Measurements from ENCODE around the gene SEMA4C.
"Not testable (repeated sequence)": the region's sequence is repeated elsewhere in the genome, so short reads cannot be mapped to it uniquely, and the experiment has no call there.

The SEMA4C gene

GRCh38 chr2:96866586-96866985 is 3.3 kb downstream of the SEMA4C start:
- DNase-seq (ENCODE audit: low read depth in 2 of 2) = no peak

- DNase-seq (ENCODE audit: low read depth in 2 of 2) = no peak
These were observed 3.7 kb downstream of the SEMA4C start for GRCh38 chr2:96866149-96866548.

- DNase-seq (ENCODE audit: low read depth in 2 of 2) = no peak
These were observed 4.2 kb downstream of the SEMA4C start for GRCh38 chr2:96865654-96866053.

- no peak for DNase-seq (ENCODE audit: low read depth in 2 of 2)
These were observed 5.4 kb downstream of the SEMA4C start for GRCh38 chr2:96864343-96865091.

GRCh38 chr2:96863575-96864342 is 6.1 kb downstream of the SEMA4C start:
- DNase-seq (ENCODE audit: low read depth in 2 of 2) = no peak

- DNase-seq (ENCODE audit: low read depth in 2 of 2) = not testable (repeated sequence)
These were observed 6.8 kb downstream of the SEMA4C start for GRCh38 chr2:96863056-96863455.

- DNase-seq (ENCODE audit: low read depth in 2 of 2) = no peak
These were observed 8.8 kb downstream of the SEMA4C start for GRCh38 chr2:96861074-96861473.

GRCh38 chr2:96860065-96861029 is 9.5 kb downstream of the SEMA4C start:
- no peak for DNase-seq (ENCODE audit: low read depth in 2 of 2)

GRCh38 chr2:96859681-96860064 is 10.2 kb downstream of the SEMA4C start:
- no peak for DNase-seq (ENCODE audit: low read depth in 2 of 2)

GRCh38 chr2:96859099-96859649 is 10.7 kb downstream of the SEMA4C start:
- no peak for DNase-seq (ENCODE audit: low read depth in 2 of 2)

GRCh38 chr2:96857667-96858372 is 12.1 kb downstream of the SEMA4C start, which contains the start of gene ANKRD39:
Gene ANKRD39 (minus strand): TSS chr2:96858016. CDS start chr2:96857987, 29 bp downstream.
- peak; percentile 95 to 97 for DNase-seq (ENCODE audit: low read depth in 2 of 2)

- no peak for DNase-seq (ENCODE audit: low read depth in 2 of 2)
These were observed 12.9 kb downstream of the SEMA4C start for GRCh38 chr2:96856776-96857666.

GRCh38 chr2:96853321-96853720 is 16.6 kb downstream of the SEMA4C start:
- no peak for DNase-seq (ENCODE audit: low read depth in 2 of 2)

- no peak for DNase-seq (ENCODE audit: low read depth in 2 of 2)
These were observed 17.2 kb downstream of the SEMA4C start for GRCh38 chr2:96852667-96853066.

GRCh38 chr2:96848264-96848663 is 21.6 kb downstream of the SEMA4C start:
- DNase-seq (ENCODE audit: low read depth in 2 of 2) = no peak

GRCh38 chr2:96847586-96847985 is 22.3 kb downstream of the SEMA4C start:
- no peak for DNase-seq (ENCODE audit: low read depth in 2 of 2)

- DNase-seq (ENCODE audit: low read depth in 2 of 2) = no peak
These were observed 23.1 kb downstream of the SEMA4C start for GRCh38 chr2:96846825-96847224.

- no peak for DNase-seq (ENCODE audit: low read depth in 2 of 2)
These were observed 25.5 kb downstream of the SEMA4C start for GRCh38 chr2:96844405-96844808.

GRCh38 chr2:96843538-96844268 is 26.2 kb downstream of the SEMA4C start, which contains the start of gene ANKRD23:
Gene ANKRD23 (minus strand): TSS chr2:96844021. CDS start chr2:96843992, 29 bp downstream.
- DNase-seq (ENCODE audit: low read depth in 2 of 2) = no peak
